Epithelial cell of esophagus (primary cell): ENCODE results near the gene GBX1.
A peak's percentile ranks its signal among the peaks of the same experiment; 100 is the strongest.

Source experiments
- DNase-seq: peaks from one replicate; pipeline ENCODE4 v3.0.0; 2010; ENCODE audit warnings: low read depth
- H3K4me3 ChIP-seq: 2 replicates; pipeline ENCODE4 v1.5.1; 2011; ENCODE audit warnings: mild to moderate bottlenecking, low read length, control low read depth
- CTCF ChIP-seq: IDR thresholded peaks from 2 replicates; pipeline ENCODE4 v1.5.1; 2011; ENCODE audit warnings: low read depth, mild to moderate bottlenecking, low read length, control low read depth, inconsistent platforms; ENCODE audit not compliant: insufficient read depth; ENCODE audit errors: missing control alignments

GBX1 gene

DNA sequence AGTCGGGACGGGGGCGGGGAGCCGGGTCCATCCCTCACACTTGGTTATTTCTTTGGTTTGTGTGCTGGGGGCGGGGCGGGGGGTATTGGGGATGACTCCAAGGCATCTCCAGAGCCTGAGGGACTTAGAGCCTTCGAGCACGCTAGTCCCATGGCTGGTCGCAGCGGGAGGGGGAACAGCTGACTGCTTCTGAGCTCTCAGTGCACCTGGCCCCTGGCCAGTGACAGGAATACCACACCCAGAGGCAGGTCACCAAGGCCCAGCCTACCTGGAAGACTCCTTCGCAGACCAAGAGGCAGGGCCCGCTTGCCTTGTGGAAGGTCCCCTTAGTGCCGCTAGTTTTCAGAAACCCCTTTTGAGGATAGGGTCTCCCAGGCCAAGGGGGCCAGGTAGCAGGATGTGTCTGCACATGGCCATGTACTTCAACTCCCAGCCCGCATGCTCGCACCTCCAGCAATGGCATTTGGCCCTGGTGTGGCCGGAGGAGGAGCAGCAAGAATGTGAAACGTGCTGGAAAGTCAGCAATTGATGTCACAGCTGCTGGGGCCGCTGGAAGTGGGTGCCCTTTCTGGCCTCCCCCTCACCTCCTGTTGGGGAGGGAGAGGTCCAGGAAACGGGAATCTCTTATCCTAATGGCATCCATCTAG is 40.9 kb downstream of the GBX1 start:
- DNase-seq, result no peak
- H3K4me3 ChIP-seq, result no peak overlapping the region
- no peak for TF ChIP-seq CTCF

DNA sequence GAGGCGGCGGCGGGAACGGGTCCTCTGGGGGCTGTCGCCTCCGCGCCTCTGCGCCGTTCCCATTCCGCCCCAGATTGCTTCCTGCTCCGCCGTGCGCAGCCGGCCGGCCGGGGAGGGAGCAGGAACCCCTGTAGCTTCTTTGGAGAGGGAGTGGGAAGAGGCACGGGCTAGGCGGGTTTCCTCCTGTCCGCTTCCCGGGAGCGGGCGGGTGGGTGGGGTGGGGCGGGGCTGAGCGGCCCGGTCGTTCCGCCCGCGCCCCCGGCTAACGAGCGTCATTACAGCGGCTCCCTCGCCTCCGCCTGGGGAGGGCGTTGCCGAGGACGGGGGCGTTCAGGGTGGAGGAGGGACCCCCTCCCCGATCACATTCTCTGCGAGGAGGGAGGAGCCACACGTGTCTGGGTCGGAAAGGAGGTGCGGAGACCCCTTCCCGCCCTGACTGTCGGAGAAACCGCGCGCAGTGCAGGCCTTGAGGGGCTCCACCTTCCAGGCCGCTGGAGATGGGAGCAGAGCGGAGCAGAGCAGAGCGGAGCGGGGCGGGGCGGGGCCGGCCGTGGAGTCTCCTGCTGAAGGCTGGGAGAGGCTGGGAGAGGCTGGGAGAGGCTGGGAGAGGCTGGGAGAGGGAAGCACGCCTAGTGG is 41.5 kb downstream of the GBX1 start:
- no peak overlapping the region for H3K4me3 ChIP-seq

DNA sequence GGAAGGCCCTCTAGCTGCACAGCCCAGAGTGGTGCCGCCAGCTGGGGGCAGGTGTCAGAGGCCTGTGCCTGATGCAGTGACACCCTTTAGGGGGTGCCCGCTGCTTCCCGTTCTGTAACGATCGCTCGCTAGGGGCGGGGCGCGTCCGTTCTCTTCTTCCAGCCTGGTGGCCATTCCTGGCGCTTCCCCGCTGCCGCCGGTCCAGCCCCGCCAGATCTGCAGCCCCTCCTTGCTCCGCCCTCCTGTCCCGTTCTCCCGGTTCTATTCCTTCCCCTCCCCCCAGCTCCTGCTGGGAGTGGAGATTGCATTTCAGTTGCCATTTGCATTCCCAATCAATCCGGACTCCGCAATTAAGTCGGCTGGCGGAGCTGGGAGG is 42.0 kb downstream of the GBX1 start:
- peak overlapping the region; percentile 2 for H3K4me3 ChIP-seq
- no peak for DNase-seq
- peak; percentile 15 for TF ChIP-seq CTCF

More for the DNA sequence above, 41.5 kb downstream of the GBX1 start:
- TF ChIP-seq CTCF, result no peak
- no peak for DNase-seq

DNA sequence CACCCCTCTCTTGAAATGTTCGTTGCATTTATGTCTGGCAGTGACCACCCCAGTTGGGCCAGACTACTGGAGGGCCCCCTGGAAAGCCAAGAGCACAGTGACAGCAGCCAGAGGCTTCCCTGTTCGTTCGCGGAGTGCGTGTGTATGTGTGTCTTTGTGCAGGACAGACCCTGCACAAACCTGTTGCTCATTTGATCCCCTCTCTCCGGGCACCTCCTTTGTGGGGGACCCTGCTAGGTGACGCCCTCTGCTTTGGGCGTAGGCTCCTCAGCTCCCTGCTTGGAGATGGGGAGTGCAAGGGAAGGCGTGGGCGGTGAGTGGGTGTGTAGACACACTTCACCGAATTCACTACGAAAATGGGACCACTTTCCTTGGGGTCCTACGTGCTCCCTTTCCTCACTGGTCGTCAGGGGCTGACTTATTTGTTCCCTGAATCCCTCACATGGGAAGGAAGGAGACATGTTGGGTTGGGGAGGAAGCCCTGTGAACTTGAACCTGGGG is 42.5 kb downstream of the GBX1 start:
- no peak for DNase-seq
- no peak for TF ChIP-seq CTCF
- peak overlapping the region; percentile 2 for H3K4me3 ChIP-seq

DNA sequence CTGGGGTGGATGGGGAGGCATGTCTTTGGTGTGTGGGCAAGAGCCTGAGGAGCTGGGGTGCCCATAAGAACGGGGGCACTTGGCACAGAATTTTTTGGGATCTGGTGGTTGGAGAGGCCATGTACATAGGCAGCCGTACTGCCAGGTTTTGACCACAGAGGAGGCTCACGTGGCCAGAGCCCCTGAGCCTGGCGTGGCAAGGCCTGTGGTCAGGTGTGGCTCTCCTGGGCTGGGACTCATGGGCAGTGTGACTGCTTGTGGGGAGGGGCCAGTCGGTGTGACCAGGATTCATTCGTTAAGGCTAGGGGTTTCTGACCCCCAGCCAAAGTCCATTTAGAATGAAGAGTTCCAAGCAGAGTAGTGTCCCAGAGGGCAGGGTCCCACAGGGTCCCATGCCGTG is 43.0 kb downstream of the GBX1 start:
- no peak for TF ChIP-seq CTCF
- no peak overlapping the region for H3K4me3 ChIP-seq
- DNase-seq, result no peak

DNA sequence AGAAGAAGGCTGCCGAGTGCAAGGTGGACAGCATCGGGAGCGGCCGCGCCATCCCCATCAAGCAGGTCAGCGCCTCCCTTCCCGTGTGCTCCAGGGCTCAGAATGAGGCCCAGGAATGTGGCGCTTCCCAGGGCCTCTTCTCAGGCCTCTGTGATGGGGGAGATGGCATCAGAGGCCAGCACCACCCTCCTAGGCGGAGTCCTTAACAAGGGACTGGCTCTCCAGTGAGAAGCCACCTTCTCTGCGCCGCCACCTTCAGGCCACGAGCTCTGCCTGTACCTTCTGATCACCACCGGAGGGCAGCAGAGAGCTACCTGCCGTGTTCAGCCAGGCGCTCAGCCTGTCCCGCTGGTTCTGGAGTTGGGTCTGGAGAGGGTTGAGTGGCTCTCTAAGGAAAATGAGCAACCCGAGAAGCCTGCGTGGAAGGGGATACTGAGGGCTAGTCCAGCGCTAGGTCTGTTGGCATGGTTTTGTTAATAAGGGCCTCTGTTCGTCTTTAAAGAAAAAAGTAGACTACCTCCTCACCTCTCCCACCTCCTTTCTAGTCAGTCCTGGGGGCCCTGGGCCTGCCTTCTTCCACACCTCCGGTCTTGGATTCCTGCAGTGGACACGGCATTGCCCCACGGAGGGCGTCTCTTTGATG is 43.6 kb downstream of the GBX1 start:
- DNase-seq, result peak; percentile 90
- TF ChIP-seq CTCF, result peak; percentile 100
- H3K4me3 ChIP-seq, result no peak overlapping the region
